Psoas muscle (tissue), 8 donors: ENCODE measurements around the gene MACC1. TPM values are rescaled to one million over a fixed set of nuclear protein-coding genes. Genes with fewer than 3 reads are reported as not detected.

Experiments used
- ATAC-seq, 4 donors: fragments of 200-7000 bp; cut with Tn5 transposase; one replicate each; pipeline ENCODE4 v1.9.1; 2020; ENCODE audit warnings: moderate library complexity in 3 of 4, mild to moderate bottlenecking in 2 of 4
- DNase-seq, 2 donors: peaks; one replicate each; pipeline ENCODE4 v3.0.0-alpha.2; 2020
- H3K27ac ChIP-seq: fragments of 200-600 bp; one replicate; pipeline ENCODE4 v1.8.0; 2022
- H3K27me3 ChIP-seq, 3 donors: fragments of 200-600 bp in 1 of 3; one replicate each; pipeline versions ENCODE4 v1.6.1 to v1.8.0; 2013 to 2022; ENCODE audit warnings: low read length in 2 of 3, mild to moderate bottlenecking in 2 of 3, moderate library complexity in 1 of 3; ENCODE audit not compliant: insufficient read depth in 3 of 3
- H3K36me3 ChIP-seq, 2 donors: fragments of 200-600 bp in 1 of 2; one replicate each; pipeline versions ENCODE4 v1.6.1 to v1.8.0; 2013 to 2022; ENCODE audit warnings: low read depth in 1 of 2, mild to moderate bottlenecking in 1 of 2, moderate library complexity in 1 of 2; ENCODE audit not compliant: insufficient read depth in 1 of 2
- H3K4me1 ChIP-seq: fragments of 200-600 bp; one replicate; pipeline ENCODE4 v1.8.0; 2022
- H3K4me3 ChIP-seq: fragments of 200-600 bp; one replicate; pipeline ENCODE4 v1.8.0; 2022; ENCODE audit warnings: mild to moderate bottlenecking
- H3K9me3 ChIP-seq: fragments of 200-600 bp; one replicate; pipeline ENCODE4 v1.8.0; 2022
- WGBS, 3 donors: extraction: QIAGEN DNeasy Blood & Tissue Kit; methylation state at CpG; one replicate each; pipeline versions ENCODE4 v1.1.6 to v1.1.7; 2013; 5-methylcytosine and 5-hydroxymethylcytosine counted together
- intact Hi-C, 2 donors: fragments of 100-400 bp; cut with DNase I; formaldehyde crosslinking; loops; one replicate each; pipeline versions ENCODE4 v1.11.0 to v1.14.2; 2022
- polyA plus RNA-seq, 3 donors: library from polyadenylated mRNA; stranded (reverse); fragments of 200-250 nt; gene quantifications; one replicate each; pipeline ENCODE4 v1.2.3, GENCODE V29; 2013
- total RNA-seq, 4 donors: library from RNA; stranded (reverse); fragmentation: NEBNext Ultra II Directional in 2 of 4; extraction: Animal tissue kit (Norgen Biotek cat#: 25700) in 2 of 4; gene quantifications; one replicate each; pipeline versions ENCODE4 v1.2.1 to v1.2.4, GENCODE V29; 2021 to 2023
- TF ChIP-seq, protein P1 (sequence below): fragments of 200-600 bp; IDR thresholded peaks from one replicate; pipeline ENCODE4 v1.8.0; 2022; ENCODE audit warnings: antibody characterized with exemption
- donor health status: healthy with polysubstance abuse.
- donor health status: DM: no; HTN: no; CAD: no; lungs with moderate emphysema.
- donor health status: Bipolar disorder and iron deficiency.
- donor health status: healthy.
- donor health status: DM: yes; HTN: yes; CAD: no.
- donor health status: DM: no; HTN: no; CAD: no.
- donor health status: DM: no; HTN: no; CAD: no.
- donor health status: DM: yes; HTN: yes; CAD: no.

The MACC1 gene
- total and polyA plus RNA-seq, 7 donors: under 0.01 to 0.04 TPM; not detected in 5

GRCh38 chr7:20222219-20222828 is 5.1 kb upstream of the MACC1 start:
- H3K4me3 ChIP-seq: no peak overlapping the region
- no peaks in the 10 kb centered on the region for H3K27me3 ChIP-seq
- H3K4me1 ChIP-seq: no peaks in the 10 kb centered on the region
- no peaks in the 10 kb centered on the region for H3K9me3 ChIP-seq
- no peak for DNase-seq
- WGBS, 3 donors: 68 to 77% (median 77%) methylated on average over 7 of the region's 7 CpGs
- H3K27ac ChIP-seq: no peak overlapping the region
- H3K36me3 ChIP-seq: no peaks in the 10 kb centered on the region
- TF ChIP-seq, protein P1, sequence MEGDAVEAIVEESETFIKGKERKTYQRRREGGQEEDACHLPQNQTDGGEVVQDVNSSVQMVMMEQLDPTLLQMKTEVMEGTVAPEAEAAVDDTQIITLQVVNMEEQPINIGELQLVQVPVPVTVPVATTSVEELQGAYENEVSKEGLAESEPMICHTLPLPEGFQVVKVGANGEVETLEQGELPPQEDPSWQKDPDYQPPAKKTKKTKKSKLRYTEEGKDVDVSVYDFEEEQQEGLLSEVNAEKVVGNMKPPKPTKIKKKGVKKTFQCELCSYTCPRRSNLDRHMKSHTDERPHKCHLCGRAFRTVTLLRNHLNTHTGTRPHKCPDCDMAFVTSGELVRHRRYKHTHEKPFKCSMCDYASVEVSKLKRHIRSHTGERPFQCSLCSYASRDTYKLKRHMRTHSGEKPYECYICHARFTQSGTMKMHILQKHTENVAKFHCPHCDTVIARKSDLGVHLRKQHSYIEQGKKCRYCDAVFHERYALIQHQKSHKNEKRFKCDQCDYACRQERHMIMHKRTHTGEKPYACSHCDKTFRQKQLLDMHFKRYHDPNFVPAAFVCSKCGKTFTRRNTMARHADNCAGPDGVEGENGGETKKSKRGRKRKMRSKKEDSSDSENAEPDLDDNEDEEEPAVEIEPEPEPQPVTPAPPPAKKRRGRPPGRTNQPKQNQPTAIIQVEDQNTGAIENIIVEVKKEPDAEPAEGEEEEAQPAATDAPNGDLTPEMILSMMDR: no peak
- ATAC-seq: no peak
- intact Hi-C loops: no loop called here

- Histone ChIP-seq H3K27ac (peak overlapping the region; percentile 8), H3K4me1 (no peaks in the 10 kb centered on the region), H3K27me3 (no peaks in the 10 kb centered on the region), H3K36me3 (no peaks in the 10 kb centered on the region), H3K9me3 (no peaks in the 10 kb centered on the region), H3K4me3 (no peak overlapping the region)
- WGBS, 3 donors: 53 to 70% (median 53%) methylated on average over 4 of the region's 4 CpGs
- TF ChIP-seq, protein P1: no peak
- ATAC-seq: no peak
- no peak for DNase-seq
- intact Hi-C loops: no loop called here
Measured at GRCh38 chr7:20220921-20221547, 3.9 kb upstream of the MACC1 start.

- Histone ChIP-seq H3K27ac (peak overlapping the region; percentile 8), H3K27me3 (no peaks in the 10 kb centered on the region), H3K4me1 (no peaks in the 10 kb centered on the region), H3K36me3 (no peaks in the 10 kb centered on the region), H3K4me3 (no peak overlapping the region), H3K9me3 (no peaks in the 10 kb centered on the region)
- ATAC-seq (no peak), DNase-seq (no peak)
- intact Hi-C loops: no loop called here
- TF ChIP-seq, protein P1: no peak
- 64 to 68% (median 67%) methylated on average over 3 of the region's 3 CpGs for WGBS, 3 donors
Measured at GRCh38 chr7:20220293-20220761, 3.1 kb upstream of the MACC1 start.

GRCh38 chr7:20219446-20220292 is 2.5 kb upstream of the MACC1 start:
- intact Hi-C loops: no loop called here
- Histone ChIP-seq H3K4me1 (no peaks in the 10 kb centered on the region), H3K4me3 (no peak overlapping the region), H3K36me3 (no peaks in the 10 kb centered on the region), H3K9me3 (no peaks in the 10 kb centered on the region), H3K27ac (no peak overlapping the region), H3K27me3 (no peaks in the 10 kb centered on the region)
- TF ChIP-seq, protein P1: no peak
- peak; percentile 25 to 67 (median 38) for ATAC-seq
- WGBS, 3 donors: 60 to 71% (median 64%) methylated on average over 7 of the region's 7 CpGs
- DNase-seq: peak; percentile 39 to 61
